GM23248 (cell line): ENCODE measurements around the gene OR2A2.

Experiments used
- EZH2 ChIP-seq: fragments of 200-600 bp; sonication (generic); IDR thresholded peaks from 2 replicates; pipeline ENCODE4 v1.6.1; 2018; ENCODE audit warnings: antibody characterized with exemption, mild to moderate bottlenecking; ENCODE audit not compliant: insufficient read depth, poor library complexity, severe bottlenecking
- EZH2phosphoT487 ChIP-seq: fragments of 200-600 bp; sonication (generic); IDR thresholded peaks from 2 replicates; pipeline ENCODE4 v1.6.1; 2018; ENCODE audit warnings: antibody characterized with exemption, moderate library complexity, mild to moderate bottlenecking, low read depth; ENCODE audit not compliant: insufficient read depth

DNA sequence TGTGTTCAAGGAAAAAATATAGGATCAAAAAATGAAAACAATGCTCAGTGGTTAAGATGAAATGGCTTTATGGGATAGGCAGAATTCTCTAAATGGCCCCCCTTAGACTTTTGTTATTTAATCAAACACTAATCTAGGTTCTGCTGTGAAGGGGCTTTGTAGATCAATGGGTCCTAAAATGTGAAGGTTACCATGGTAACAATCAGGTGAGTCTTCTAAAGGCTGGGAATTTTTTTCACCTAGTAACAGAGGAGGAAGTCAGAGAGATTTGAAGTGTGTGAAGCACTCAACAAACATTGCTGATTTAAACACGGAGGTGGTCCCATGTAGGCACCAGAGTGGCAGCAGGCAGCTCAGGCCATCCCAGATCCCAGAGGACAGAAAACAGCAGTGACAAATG lies 24.7 kb downstream of the OR2A2 start:
- no peak for TF ChIP-seq EZH2
- no peak for TF ChIP-seq EZH2phosphoT487
